WTC11 (cell line): ENCODE results near the gene UIMC1. TPM values are rescaled to one million over a fixed set of nuclear protein-coding genes. Genes with fewer than 3 reads are reported as not detected.

ENCODE experiments used
- ATAC-seq: fragments of 200-7000 bp; cut with Tn5 transposase; 2 replicates; pipeline ENCODE4 v1.10.0; 2021; ENCODE audit warnings: mild to moderate bottlenecking, moderate library complexity
- CTCF ChIA-PET: fragments of 300-600 bp; sonication (Branson Sonifier 250); formaldehyde crosslinking; loops from one replicate; lab custom pipeline; 2021; ENCODE audit warnings: antibody characterized with exemption; lab: Charles Lee
- POLR2A ChIA-PET: fragments of 350-600 bp; sonication (Branson Sonifier 250); formaldehyde crosslinking; loops from one replicate; lab custom pipeline; 2021; ENCODE audit warnings: antibody characterized with exemption; lab: Charles Lee
- DNase-seq: peaks from one replicate; pipeline ENCODE4 v3.0.0; 2021; ENCODE audit warnings: low spot score
- H3K27ac Mint-ChIP-seq: 2 replicates; pipeline ENCODE4 v1.8.0; 2021; ENCODE audit warnings: mixed read lengths
- H3K27me3 Mint-ChIP-seq: 2 replicates; pipeline ENCODE4 v1.8.0; 2021; ENCODE audit warnings: low read depth, mild to moderate bottlenecking, moderate library complexity, mixed read lengths
- H3K36me3 Mint-ChIP-seq: 2 replicates; pipeline ENCODE4 v1.8.0; 2021; ENCODE audit warnings: mixed read lengths
- H3K4me1 Mint-ChIP-seq: 2 replicates; pipeline ENCODE4 v1.8.0; 2022; ENCODE audit warnings: mixed read lengths
- H3K4me3 Mint-ChIP-seq: 2 replicates; pipeline ENCODE4 v1.8.0; 2021; ENCODE audit warnings: mild to moderate bottlenecking, moderate library complexity, mixed read lengths
- H3K9me3 Mint-ChIP-seq: 2 replicates; pipeline ENCODE4 v1.8.0; 2021; ENCODE audit warnings: mixed read lengths
- AR ChIP-seq: fragments of 250-450 bp; sonication (Bioruptor Pico); IDR thresholded peaks from 2 replicates; pipeline ENCODE4 v1.9.0; 2021; ENCODE audit warnings: mild to moderate bottlenecking
- ARID4B ChIP-seq: sonication (generic); formaldehyde crosslinking; IDR thresholded peaks from 2 replicates; pipeline ENCODE4 v1.8.0; 2023; ENCODE audit warnings: missing genetic modification reagents, mild to moderate bottlenecking, borderline replicate concordance
- ATF1 ChIP-seq: sonication (generic); formaldehyde crosslinking; IDR thresholded peaks from 2 replicates; pipeline ENCODE4 v1.8.1; 2023; ENCODE audit warnings: mild to moderate bottlenecking, moderate library complexity, missing genetic modification reagents
- ATF2 ChIP-seq: sonication (generic); formaldehyde crosslinking; IDR thresholded peaks from 2 replicates; pipeline ENCODE4 v1.8.1; 2022; ENCODE audit warnings: low read depth, missing genetic modification reagents, borderline replicate concordance
- ATF6 ChIP-seq: sonication (generic); formaldehyde crosslinking; IDR thresholded peaks from 2 replicates; pipeline ENCODE4 v1.8.1; 2023; ENCODE audit warnings: mild to moderate bottlenecking, missing genetic modification reagents
- CBFB ChIP-seq: sonication (generic); formaldehyde crosslinking; IDR thresholded peaks from 2 replicates; pipeline ENCODE4 v1.8.1; 2022; ENCODE audit warnings: mild to moderate bottlenecking, low read depth, missing genetic modification reagents
- E2F4 ChIP-seq: sonication (generic); formaldehyde crosslinking; IDR thresholded peaks from 2 replicates; pipeline ENCODE4 v1.8.1; 2022; ENCODE audit warnings: low read depth, mild to moderate bottlenecking, moderate library complexity, missing genetic modification reagents, borderline replicate concordance
- ERG ChIP-seq: fragments of 250-450 bp; sonication (Bioruptor Pico); IDR thresholded peaks from 2 replicates; pipeline ENCODE4 v1.8.0; 2021; ENCODE audit warnings: mild to moderate bottlenecking
- ETV6 ChIP-seq: sonication (generic); formaldehyde crosslinking; IDR thresholded peaks from 2 replicates; pipeline ENCODE4 v1.8.1; 2022; ENCODE audit warnings: mild to moderate bottlenecking, missing genetic modification reagents
- HMGA2 ChIP-seq: fragments of 250-450 bp; sonication (Bioruptor Pico); IDR thresholded peaks from 2 replicates; pipeline ENCODE4 v1.4.0; 2021; ENCODE audit warnings: mild to moderate bottlenecking, moderate library complexity
- IRF2 ChIP-seq: sonication (generic); formaldehyde crosslinking; IDR thresholded peaks from 2 replicates; pipeline ENCODE4 v1.8.0; 2022; ENCODE audit warnings: low read depth, missing genetic modification reagents, borderline replicate concordance
- MAX ChIP-seq: sonication (generic); formaldehyde crosslinking; IDR thresholded peaks from 2 replicates; pipeline ENCODE4 v1.8.0; 2022; ENCODE audit warnings: mild to moderate bottlenecking, missing genetic modification reagents
- NR1H2 ChIP-seq: sonication (generic); formaldehyde crosslinking; IDR thresholded peaks from 2 replicates; pipeline ENCODE4 v1.9.0; 2021; ENCODE audit warnings: mild to moderate bottlenecking, moderate library complexity, missing genetic modification reagents
- NR3C1 ChIP-seq: sonication (generic); formaldehyde crosslinking; conservative IDR thresholded peaks from 2 replicates; pipeline ENCODE4 v1.8.1; 2023; ENCODE audit warnings: low read depth, mild to moderate bottlenecking, missing genetic modification reagents
- ZNF121 ChIP-seq: sonication (generic); formaldehyde crosslinking; IDR thresholded peaks from 2 replicates; pipeline ENCODE4 v1.8.0; 2023; ENCODE audit warnings: missing genetic modification reagents
- ZNF138 ChIP-seq: sonication (generic); formaldehyde crosslinking; conservative IDR thresholded peaks from 2 replicates; pipeline ENCODE4 v1.8.1; 2022; ENCODE audit warnings: mild to moderate bottlenecking, moderate library complexity, missing genetic modification reagents
- ZNF232 ChIP-seq: sonication (generic); formaldehyde crosslinking; IDR thresholded peaks from 2 replicates; pipeline ENCODE4 v1.8.0; 2022; ENCODE audit warnings: mild to moderate bottlenecking, missing genetic modification reagents
- ZNF263 ChIP-seq: sonication (generic); formaldehyde crosslinking; IDR thresholded peaks from 2 replicates; pipeline ENCODE4 v1.8.1; 2022; ENCODE audit warnings: low read depth, mild to moderate bottlenecking, moderate library complexity, missing genetic modification reagents
- ZNF512 ChIP-seq: sonication (generic); formaldehyde crosslinking; IDR thresholded peaks from 2 replicates; pipeline ENCODE4 v1.8.1; 2022; ENCODE audit warnings: missing genetic modification reagents, borderline replicate concordance
- total RNA-seq: library from RNA; stranded (reverse); gene quantifications from 3 replicates; pipeline ENCODE4 v1.2.3, GENCODE V29; 2021

The UIMC1 gene
- total RNA-seq, 1 experiment from 2014 or later = 48.0 TPM

GRCh38 chr5:177015156-177015555 lies 8.6 kb upstream of the UIMC1 start (continued):
- TF ChIP-seq E2F4 (no peak), ATF2 (CRISPR knock-in tag) (no peak), ATF6 (no peak), HMGA2 (no peak), NR3C1 (CRISPR knock-in tag) (no peak), AR (CRISPR knock-in tag) (no peak), NR1H2 (CRISPR knock-in tag) (no peak)

- H3K4me1 Mint-ChIP-seq = peaks cover 8% of the 10 kb centered on the region
- no peak overlapping the region for H3K27ac Mint-ChIP-seq
- no peak overlapping the region for H3K4me3 Mint-ChIP-seq
- POLR2A ChIA-PET = no interaction called here
- DNase-seq (no peak), ATAC-seq (no peak)
- H3K27me3 Mint-ChIP-seq = peaks cover 5% of the 10 kb centered on the region; the same call in 1 of the 2 replicates
- no peaks in the 10 kb centered on the region for H3K36me3 Mint-ChIP-seq
- H3K9me3 Mint-ChIP-seq = no peaks in the 10 kb centered on the region
- CTCF ChIA-PET = interaction anchor here (1.8 kb wide), 1 partner anchor 76 kb away, joined by 5 read pairs; no protein-coding TSS in a partner anchor
- TF ChIP-seq ATF1 = no peak
- no peak for TF ChIP-seq ATF6
- no peak for TF ChIP-seq MAX (CRISPR knock-in tag)
- no peak for TF ChIP-seq ETV6
- no peak for TF ChIP-seq IRF2 (CRISPR knock-in tag)
- TF ChIP-seq CBFB = no peak
- TF ChIP-seq ZNF232 (CRISPR knock-in tag) = no peak
- no peak for TF ChIP-seq NR3C1 (CRISPR knock-in tag)
- no peak for TF ChIP-seq ZNF138 (CRISPR knock-in tag)
- TF ChIP-seq ZNF512 (CRISPR knock-in tag) = no peak
- TF ChIP-seq ZNF121 (CRISPR knock-in tag) = no peak
- no peak for TF ChIP-seq ERG (CRISPR knock-in tag)
- no peak for TF ChIP-seq ZNF263
- TF ChIP-seq ARID4B (CRISPR knock-in tag) = no peak
These were observed 3.6 kb upstream of the UIMC1 start for GRCh38 chr5:177010153-177010552.
